Adrenal gland (tissue), 12 donors: ENCODE data around the gene HOTAIR. TPM values are rescaled to one million over a fixed set of nuclear protein-coding genes. Genes with fewer than 3 reads are reported as not detected.

Experiments
- DNase-seq, 7 donors: peaks; one replicate each; pipeline ENCODE4 v3.0.0-alpha.2; 2019 to 2020
- H3K27ac ChIP-seq, 5 donors: fragments of 200-600 bp; sonication (generic) in 4 of 5; 1 replicate in 3 of 5; 2 replicates in 2 of 5; pipeline versions ENCODE4 v1.5.1 to v1.8.0; 2016 to 2020; ENCODE audit warnings: mild to moderate bottlenecking in 1 of 5
- H3K27me3 ChIP-seq: fragments of 200-600 bp; 2 replicates; pipeline ENCODE4 v1.8.0; 2021
- H3K36me3 ChIP-seq, 2 donors: fragments of 200-600 bp; replicated peaks in 1 of 2; 1 replicate in 1 of 2; 2 replicates in 1 of 2; pipeline versions ENCODE4 v1.5.1 to v1.8.0; 2018 to 2022
- H3K4me1 ChIP-seq, 2 donors: fragments of 200-600 bp; replicated peaks in 1 of 2; 1 replicate in 1 of 2; 2 replicates in 1 of 2; pipeline versions ENCODE4 v1.5.1 to v1.8.0; 2018 to 2021
- H3K4me3 ChIP-seq, 4 donors: fragments of 200-600 bp; sonication (generic) in 3 of 4; one replicate each; pipeline ENCODE4 v1.5.1; 2016 to 2018
- H3K9me3 ChIP-seq, 3 donors: fragments of 200-600 bp; sonication (generic) in 1 of 3; replicated peaks in 1 of 3; 1 replicate in 2 of 3; 2 replicates in 1 of 3; pipeline versions ENCODE4 v1.5.1 to v1.8.0; 2016 to 2021
- CTCF ChIP-seq, 6 experiments: fragments of 450-650 bp in 4 of 6; fragments of 200-600 bp in 2 of 6; sonication (generic) in 1 of 6; IDR thresholded peaks; 1 replicate in 5 of 6; 2 replicates in 1 of 6; pipeline versions ENCODE4 v1.5.1 to v1.8.0; 2016 to 2021; ENCODE audit warnings: antibody characterized with exemption in 6 of 6, mild to moderate bottlenecking in 2 of 6, moderate library complexity in 1 of 6
- POLR2A ChIP-seq, 2 donors: fragments of 450-650 bp; IDR thresholded peaks; one replicate each; pipeline ENCODE4 v1.6.1; 2017; ENCODE audit warnings: antibody characterized with exemption in 2 of 2, mild to moderate bottlenecking in 2 of 2, moderate library complexity in 1 of 2
- WGBS, 4 donors: extraction: QIAGEN DNeasy Blood & Tissue Kit in 2 of 4; methylation state at CpG; one replicate each; pipeline versions ENCODE4 v1.1.5 to v1.1.7; 2013 to 2017; 5-methylcytosine and 5-hydroxymethylcytosine counted together
- intact Hi-C, 2 donors: fragments of 100-400 bp; cut with DNase I; formaldehyde crosslinking; loops; one replicate each; pipeline versions ENCODE4 v1.14.1 to v1.15.0; 2022 to 2023
- polyA plus RNA-seq, 3 donors: library from polyadenylated mRNA; stranded (reverse); fragments of 200-250 nt in 2 of 3; fragments of 350-450 nt in 1 of 3; fragmentation: Illumina TruSeq in 1 of 3; extraction: RNeasy Lipid Tissue Mini Kit (QIAGEN cat#74804) in 1 of 3; gene quantifications; one replicate each; pipeline ENCODE4 v1.2.3, GENCODE V29; 2013 to 2014
- total RNA-seq, 9 donors: library from RNA; depleted of rRNA in 4 of 9; stranded (reverse); fragments of >200 nt in 4 of 9; fragments of 120-200 nt in 1 of 9; fragmentation: NEBNext Ultra II Directional in 1 of 9; extraction: Animal tissue kit (Norgen Biotek cat#: 25700) in 1 of 9; gene quantifications; one replicate each; pipeline versions ENCODE4 v1.1.0 to v1.2.4, GENCODE V29; 2013 to 2023
- donor health status: healthy with polysubstance abuse.
- donor health status: Bipolar disorder and iron deficiency.
- donor health status: DM: yes; HTN: yes; CAD: no.
- donor health status: DM: no; HTN: no; CAD: no.
- donor health status: DM: no; HTN: no; CAD: no.
- donor health status: DM: yes; HTN: yes; CAD: no.

The HOTAIR gene
- total and polyA plus RNA-seq, 12 donors, result not detected

- peaks cover 91% of the 10 kb centered on the region for H3K27me3 ChIP-seq
- H3K27ac ChIP-seq, result no peak overlapping the region
- H3K4me1 ChIP-seq, result peaks cover 6 to 13% of the 10 kb centered on the region in 2 donors
- H3K36me3 ChIP-seq, result no peaks in the 10 kb centered on the region
- H3K9me3 ChIP-seq, result no peaks in the 10 kb centered on the region
- 21 to 30% (median 24%) methylated on average over 14 to 15 of the region's 15 CpGs for WGBS, 4 donors
- TF ChIP-seq POLR2A (IDR thresholded peaks at IDR 0.05) (no peak), CTCF (IDR thresholded peaks at IDR 0.05) (no peak)
- H3K4me3 ChIP-seq, result no peak overlapping the region
- intact Hi-C loops, result no loop called here
- no peak for DNase-seq
Observed at GRCh38 chr12:53978477-53979356, 4.0 kb upstream of the HOTAIR start.

- TF ChIP-seq CTCF (IDR thresholded peaks at IDR 0.05) (no peak), POLR2A (IDR thresholded peaks at IDR 0.05) (no peak)
- H3K36me3 ChIP-seq, result no peaks in the 10 kb centered on the region
- intact Hi-C loops, result no loop called here
- WGBS, 4 donors, result 7 to 10% (median 8%) methylated on average over 11 of the region's 11 CpGs
- H3K27me3 ChIP-seq, result peaks cover 91% of the 10 kb centered on the region
- no peaks in the 10 kb centered on the region for H3K9me3 ChIP-seq
- no peak overlapping the region for H3K4me3 ChIP-seq
- DNase-seq, result no peak
- peaks cover 9 to 19% of the 10 kb centered on the region in 2 donors for H3K4me1 ChIP-seq
- no peak overlapping the region for H3K27ac ChIP-seq
Observed at GRCh38 chr12:53977596-53978445, 3.1 kb upstream of the HOTAIR start.

GRCh38 chr12:53976823-53977595 lies 2.3 kb upstream of the HOTAIR start:
- intact Hi-C loops, result no loop called here
- 13 to 20% (median 15%) methylated on average over 8 to 9 of the region's 9 CpGs for WGBS, 4 donors

More at GRCh38 chr12:53976823-53977595, 2.3 kb upstream of the HOTAIR start:
- Histone ChIP-seq H3K36me3 (no peaks in the 10 kb centered on the region), H3K9me3 (no peaks in the 10 kb centered on the region), H3K27ac (no peak overlapping the region), H3K4me3 (no peak overlapping the region), H3K4me1 (peaks cover 9 to 19% of the 10 kb centered on the region in 2 donors), H3K27me3 (peaks cover 89% of the 10 kb centered on the region)
- no peak for DNase-seq
- no peak for TF ChIP-seq CTCF (IDR thresholded peaks at IDR 0.05)
- no peak for TF ChIP-seq POLR2A (IDR thresholded peaks at IDR 0.05)
